Activated naive CD8-positive, alpha-beta T cell (primary cell): ENCODE results near the gene SGIP1.

Experiments used
- H3K27ac Mint-ChIP-seq: one replicate; pipeline ENCODE4 v1.8.0; 2021; ENCODE audit warnings: mixed read lengths
- H3K27me3 Mint-ChIP-seq: one replicate; pipeline ENCODE4 v1.8.0; 2021; ENCODE audit warnings: mixed read lengths
- H3K36me3 Mint-ChIP-seq: one replicate; pipeline ENCODE4 v1.8.0; 2021; ENCODE audit warnings: mixed read lengths
- H3K4me1 Mint-ChIP-seq: one replicate; pipeline ENCODE4 v1.8.0; 2021; ENCODE audit warnings: low read depth, mixed read lengths
- H3K4me3 Mint-ChIP-seq: one replicate; pipeline ENCODE4 v1.8.0; 2021; ENCODE audit warnings: mild to moderate bottlenecking, mixed read lengths
- H3K9me3 Mint-ChIP-seq: one replicate; pipeline ENCODE4 v1.8.0; 2021; ENCODE audit warnings: low read depth, mixed read lengths

The SGIP1 gene

GRCh38 chr1:66685265-66685664 lies 151.3 kb downstream of the SGIP1 start:
- H3K4me1 Mint-ChIP-seq: no peaks in the 10 kb centered on the region
- peaks cover 3% of the 10 kb centered on the region for H3K27me3 Mint-ChIP-seq
- no peak overlapping the region for H3K4me3 Mint-ChIP-seq
- no peaks in the 10 kb centered on the region for H3K9me3 Mint-ChIP-seq
- H3K36me3 Mint-ChIP-seq: no peaks in the 10 kb centered on the region
- H3K27ac Mint-ChIP-seq: no peak overlapping the region

GRCh38 chr1:66685670-66686069 lies 151.7 kb downstream of the SGIP1 start:
- Mint-ChIP-seq H3K4me3 (no peak overlapping the region), H3K36me3 (no peaks in the 10 kb centered on the region), H3K9me3 (no peaks in the 10 kb centered on the region), H3K27ac (no peak overlapping the region), H3K27me3 (peaks cover 4% of the 10 kb centered on the region), H3K4me1 (no peaks in the 10 kb centered on the region)

- no peaks in the 10 kb centered on the region for H3K36me3 Mint-ChIP-seq
- H3K27me3 Mint-ChIP-seq: peaks cover 4% of the 10 kb centered on the region
- no peak overlapping the region for H3K27ac Mint-ChIP-seq
- no peaks in the 10 kb centered on the region for H3K4me1 Mint-ChIP-seq
- no peak overlapping the region for H3K4me3 Mint-ChIP-seq
- H3K9me3 Mint-ChIP-seq: no peaks in the 10 kb centered on the region
Observed at GRCh38 chr1:66686406-66686805, 152.5 kb downstream of the SGIP1 start.

GRCh38 chr1:66687358-66687757 lies 153.4 kb downstream of the SGIP1 start:
- H3K4me3 Mint-ChIP-seq: no peak overlapping the region
- no peaks in the 10 kb centered on the region for H3K9me3 Mint-ChIP-seq
- H3K27ac Mint-ChIP-seq: no peak overlapping the region
- H3K27me3 Mint-ChIP-seq: peaks cover 6% of the 10 kb centered on the region
- no peaks in the 10 kb centered on the region for H3K4me1 Mint-ChIP-seq
- no peaks in the 10 kb centered on the region for H3K36me3 Mint-ChIP-seq

- Mint-ChIP-seq H3K9me3 (no peaks in the 10 kb centered on the region), H3K27ac (no peak overlapping the region), H3K36me3 (no peaks in the 10 kb centered on the region), H3K4me3 (no peak overlapping the region), H3K4me1 (no peaks in the 10 kb centered on the region), H3K27me3 (peaks cover 9% of the 10 kb centered on the region)
Observed at GRCh38 chr1:66690666-66691381, 156.9 kb downstream of the SGIP1 start.

GRCh38 chr1:66692681-66693080 lies 158.7 kb downstream of the SGIP1 start:
- Mint-ChIP-seq H3K9me3 (no peaks in the 10 kb centered on the region), H3K27ac (no peak overlapping the region), H3K4me3 (no peak overlapping the region), H3K27me3 (peaks cover 9% of the 10 kb centered on the region), H3K4me1 (no peaks in the 10 kb centered on the region), H3K36me3 (no peaks in the 10 kb centered on the region)

GRCh38 chr1:66693856-66694255 lies 159.9 kb downstream of the SGIP1 start:
- H3K27me3 Mint-ChIP-seq: peaks cover 9% of the 10 kb centered on the region
- no peak overlapping the region for H3K4me3 Mint-ChIP-seq
- no peaks in the 10 kb centered on the region for H3K4me1 Mint-ChIP-seq
- H3K27ac Mint-ChIP-seq: no peak overlapping the region
- no peaks in the 10 kb centered on the region for H3K36me3 Mint-ChIP-seq
- no peaks in the 10 kb centered on the region for H3K9me3 Mint-ChIP-seq

- Mint-ChIP-seq H3K4me3 (no peak overlapping the region), H3K27me3 (peaks cover 8% of the 10 kb centered on the region), H3K27ac (no peak overlapping the region), H3K9me3 (no peaks in the 10 kb centered on the region), H3K4me1 (no peaks in the 10 kb centered on the region), H3K36me3 (no peaks in the 10 kb centered on the region)
Observed at GRCh38 chr1:66695116-66695515, 161.2 kb downstream of the SGIP1 start.

- H3K4me1 Mint-ChIP-seq: no peaks in the 10 kb centered on the region
- no peaks in the 10 kb centered on the region for H3K9me3 Mint-ChIP-seq
- no peak overlapping the region for H3K4me3 Mint-ChIP-seq
- peaks cover 9% of the 10 kb centered on the region for H3K27me3 Mint-ChIP-seq
- no peaks in the 10 kb centered on the region for H3K36me3 Mint-ChIP-seq
- H3K27ac Mint-ChIP-seq: no peak overlapping the region
Observed at GRCh38 chr1:66696771-66697170, 162.8 kb downstream of the SGIP1 start.

- Mint-ChIP-seq H3K27ac (no peak overlapping the region), H3K36me3 (no peaks in the 10 kb centered on the region), H3K9me3 (no peaks in the 10 kb centered on the region), H3K27me3 (peaks cover 10% of the 10 kb centered on the region), H3K4me3 (no peak overlapping the region), H3K4me1 (no peaks in the 10 kb centered on the region)
Observed at GRCh38 chr1:66699213-66699612, 165.3 kb downstream of the SGIP1 start.

- no peaks in the 10 kb centered on the region for H3K9me3 Mint-ChIP-seq
- no peak overlapping the region for H3K4me3 Mint-ChIP-seq
- no peak overlapping the region for H3K27ac Mint-ChIP-seq
- no peaks in the 10 kb centered on the region for H3K36me3 Mint-ChIP-seq
- no peaks in the 10 kb centered on the region for H3K4me1 Mint-ChIP-seq
- peaks cover 7% of the 10 kb centered on the region for H3K27me3 Mint-ChIP-seq
Observed at GRCh38 chr1:66704177-66704875, 170.4 kb downstream of the SGIP1 start.

GRCh38 chr1:66705110-66705509 lies 171.2 kb downstream of the SGIP1 start:
- Mint-ChIP-seq H3K36me3 (no peaks in the 10 kb centered on the region), H3K27ac (no peak overlapping the region), H3K27me3 (peaks cover 7% of the 10 kb centered on the region), H3K4me3 (no peak overlapping the region), H3K9me3 (no peaks in the 10 kb centered on the region), H3K4me1 (no peaks in the 10 kb centered on the region)

GRCh38 chr1:66711420-66711819 lies 177.5 kb downstream of the SGIP1 start:
- Mint-ChIP-seq H3K27ac (no peak overlapping the region), H3K36me3 (no peaks in the 10 kb centered on the region), H3K9me3 (no peaks in the 10 kb centered on the region), H3K27me3 (peaks cover 4% of the 10 kb centered on the region), H3K4me3 (no peak overlapping the region), H3K4me1 (no peaks in the 10 kb centered on the region)

GRCh38 chr1:66712839-66713238 lies 178.9 kb downstream of the SGIP1 start:
- Mint-ChIP-seq H3K9me3 (no peaks in the 10 kb centered on the region), H3K4me1 (no peaks in the 10 kb centered on the region), H3K36me3 (no peaks in the 10 kb centered on the region), H3K27me3 (peaks cover 4% of the 10 kb centered on the region), H3K4me3 (no peak overlapping the region), H3K27ac (no peak overlapping the region)

- no peaks in the 10 kb centered on the region for H3K36me3 Mint-ChIP-seq
Observed at GRCh38 chr1:66723985-66724384, 190.0 kb downstream of the SGIP1 start.

More at GRCh38 chr1:66723985-66724384, 190.0 kb downstream of the SGIP1 start:
- no peak overlapping the region for H3K4me3 Mint-ChIP-seq
- peaks cover 16% of the 10 kb centered on the region for H3K27me3 Mint-ChIP-seq
- H3K4me1 Mint-ChIP-seq: peaks cover 5% of the 10 kb centered on the region
- no peak overlapping the region for H3K27ac Mint-ChIP-seq
- no peaks in the 10 kb centered on the region for H3K9me3 Mint-ChIP-seq
